HG03469 (cell line): ENCODE measurements around the gene NOXO1.

ENCODE experiments used
- ATAC-seq: cut with Tn5 transposase; IDR thresholded peaks from one replicate; pipeline ENCODE4 v1.9.1; 2021; ENCODE audit warnings: mild to moderate bottlenecking, moderate library complexity, moderate number of reproducible peaks; ENCODE audit not compliant: unreplicated experiment

The NOXO1 gene

DNA sequence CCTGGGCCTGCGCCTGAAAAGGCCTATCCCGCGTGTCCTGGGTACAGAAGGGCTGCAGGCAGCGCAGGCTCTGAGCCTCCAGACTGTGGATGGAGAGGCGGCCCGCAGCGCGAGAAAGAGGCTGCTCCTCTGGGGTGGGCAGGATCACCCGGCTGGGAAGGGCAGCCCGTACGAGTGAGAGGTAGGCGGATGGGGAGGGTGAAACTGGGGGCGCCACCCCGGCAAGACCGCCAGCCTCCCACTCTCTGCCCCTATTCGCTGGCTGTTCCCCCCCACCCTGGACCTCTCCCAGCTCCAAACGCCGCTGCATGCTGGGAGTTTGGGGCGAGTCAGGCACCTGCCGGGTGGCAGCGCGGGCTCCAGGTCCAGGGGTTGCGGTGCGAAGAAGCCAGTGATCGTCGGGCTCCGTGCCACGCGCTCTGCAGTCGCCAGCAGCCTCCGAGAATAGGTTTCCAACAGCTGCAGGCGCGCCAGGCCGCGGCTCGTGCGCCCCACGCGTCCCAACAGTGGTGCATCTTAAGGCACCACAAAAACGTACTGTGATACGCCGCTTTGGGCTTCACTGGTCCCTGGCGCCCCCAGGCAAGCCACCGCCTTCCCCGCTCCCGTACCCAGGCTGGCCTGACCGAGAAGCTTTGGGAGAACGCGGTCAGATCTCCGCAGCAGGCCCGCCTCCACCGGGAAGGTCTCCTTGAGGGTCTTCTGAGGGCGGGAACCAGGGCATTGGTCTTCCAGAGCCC lies 1.1 kb downstream of the NOXO1 start:
- no peak for ATAC-seq

GRCh38 chr16:1979271-1980029 lies 1.8 kb downstream of the NOXO1 start:
- no peak for ATAC-seq

GRCh38 chr16:1978476-1979120 lies 2.7 kb downstream of the NOXO1 start:
- no peak for ATAC-seq

- ATAC-seq: no peak
These were observed 3.4 kb downstream of the NOXO1 start for GRCh38 chr16:1977875-1978268.

GRCh38 chr16:1976951-1977874 lies 4.1 kb downstream of the NOXO1 start:
- ATAC-seq: no peak

GRCh38 chr16:1976216-1976520 lies 5.1 kb downstream of the NOXO1 start:
- ATAC-seq: no peak

DNA sequence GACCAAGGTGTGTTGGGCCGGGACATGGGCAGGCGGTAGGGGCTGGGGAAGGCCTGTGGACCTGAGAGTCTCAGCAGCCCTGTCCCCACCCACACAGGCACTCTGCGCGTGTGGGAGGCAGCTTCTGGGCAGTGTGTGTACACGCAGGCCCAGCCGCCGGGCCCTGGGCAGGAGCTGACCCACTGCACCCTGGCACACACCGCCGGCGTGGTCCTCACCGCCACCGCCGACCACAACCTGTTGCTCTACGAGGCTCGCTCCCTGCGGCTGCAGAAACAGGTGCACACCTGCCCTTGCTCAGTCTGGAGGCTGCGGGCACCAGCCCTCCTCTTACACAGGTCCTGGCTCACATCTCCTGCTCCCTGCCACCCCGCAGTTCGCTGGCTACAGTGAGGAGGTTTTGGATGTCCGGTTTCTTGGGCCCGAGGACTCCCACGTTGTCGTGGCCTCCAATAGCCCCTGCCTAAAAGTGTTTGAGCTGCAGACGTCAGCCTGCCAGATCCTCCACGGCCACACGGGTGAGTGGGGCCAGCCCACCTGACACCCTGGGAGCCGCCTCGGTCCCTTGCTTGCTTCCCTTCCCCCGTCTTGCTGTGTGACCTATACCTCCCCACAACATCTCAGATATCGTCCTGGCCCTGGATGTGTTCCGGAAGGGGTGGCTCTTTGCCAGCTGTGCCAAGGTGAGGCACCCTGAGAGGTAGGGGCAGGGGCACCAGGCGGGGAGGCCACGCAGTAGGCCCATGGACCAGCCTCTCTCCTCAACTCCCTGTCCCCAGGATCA lies 5.6 kb downstream of the NOXO1 start:
- no peak for ATAC-seq

DNA sequence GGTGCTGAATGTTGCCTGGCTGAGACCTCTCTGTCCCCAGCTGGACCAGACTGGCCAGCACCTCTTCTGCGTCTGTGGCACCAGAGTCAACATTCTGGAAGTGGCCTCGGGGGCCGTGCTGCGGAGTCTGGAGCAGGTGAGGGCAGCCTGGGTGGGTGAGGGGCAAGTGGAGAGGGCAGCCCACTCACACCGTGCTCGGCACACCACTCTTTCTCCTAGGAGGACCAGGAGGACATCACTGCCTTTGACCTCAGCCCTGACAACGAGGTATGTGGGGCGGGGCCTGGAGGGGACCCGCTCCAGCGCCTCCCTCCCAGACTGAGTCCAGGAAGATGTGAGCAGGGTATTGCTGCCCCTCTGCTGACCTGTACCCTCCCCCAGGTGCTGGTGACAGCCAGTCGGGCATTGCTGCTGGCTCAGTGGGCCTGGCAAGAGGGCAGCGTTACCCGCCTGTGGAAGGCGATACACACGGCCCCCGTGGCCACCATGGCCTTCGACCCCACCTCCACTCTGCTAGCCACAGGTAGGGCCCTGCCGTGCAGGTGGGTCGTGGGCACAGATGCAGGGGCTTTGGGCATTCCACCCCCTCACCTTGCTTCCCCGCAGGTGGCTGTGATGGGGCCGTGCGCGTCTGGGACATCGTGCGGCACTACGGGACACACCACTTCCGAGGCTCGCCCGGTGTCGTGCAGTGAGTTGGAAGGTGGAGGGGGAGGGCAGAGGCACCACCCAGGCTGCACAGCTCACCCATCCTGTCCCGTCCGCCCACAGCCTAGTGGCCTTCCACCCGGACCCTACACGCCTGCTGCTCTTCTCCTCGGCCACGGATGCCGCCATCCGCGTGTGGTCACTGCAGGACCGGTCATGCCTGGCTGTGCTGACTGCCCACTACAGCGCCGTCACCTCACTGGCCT lies 6.9 kb downstream of the NOXO1 start:
- no peak for ATAC-seq

GRCh38 chr16:1973461-1974156 lies 7.7 kb downstream of the NOXO1 start:
- ATAC-seq: no peak

DNA sequence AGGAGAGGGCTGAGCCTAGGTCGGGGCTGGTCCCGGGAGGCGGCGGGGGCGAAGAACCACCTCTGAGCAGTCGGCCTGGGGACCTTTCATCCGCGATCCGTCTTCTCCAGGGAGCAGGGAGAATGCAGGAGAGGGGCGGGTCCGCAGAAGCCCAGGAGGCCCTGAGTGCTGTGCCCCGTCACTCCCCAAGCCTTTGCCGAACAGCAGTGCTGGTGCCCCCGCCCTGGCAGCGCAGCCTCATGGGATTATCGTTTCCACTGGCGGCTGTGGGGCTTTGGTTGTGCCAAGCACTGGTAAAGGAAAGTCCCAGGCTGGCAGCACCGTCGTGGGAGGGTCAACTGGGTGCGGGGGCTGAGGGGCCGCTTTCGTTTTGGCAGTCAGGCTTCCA lies 8.8 kb downstream of the NOXO1 start:
- ATAC-seq: no peak

GRCh38 chr16:1971796-1972489 lies 9.3 kb downstream of the NOXO1 start, which contains the start of gene TBL3:
TBL3 (plus strand) TSS chr16:1972053; CDS start chr16:1972165, 112 bp downstream.
- peak; percentile 66 for ATAC-seq

GRCh38 chr16:1968146-1968953 lies 12.9 kb downstream of the NOXO1 start:
- no peak for ATAC-seq

DNA sequence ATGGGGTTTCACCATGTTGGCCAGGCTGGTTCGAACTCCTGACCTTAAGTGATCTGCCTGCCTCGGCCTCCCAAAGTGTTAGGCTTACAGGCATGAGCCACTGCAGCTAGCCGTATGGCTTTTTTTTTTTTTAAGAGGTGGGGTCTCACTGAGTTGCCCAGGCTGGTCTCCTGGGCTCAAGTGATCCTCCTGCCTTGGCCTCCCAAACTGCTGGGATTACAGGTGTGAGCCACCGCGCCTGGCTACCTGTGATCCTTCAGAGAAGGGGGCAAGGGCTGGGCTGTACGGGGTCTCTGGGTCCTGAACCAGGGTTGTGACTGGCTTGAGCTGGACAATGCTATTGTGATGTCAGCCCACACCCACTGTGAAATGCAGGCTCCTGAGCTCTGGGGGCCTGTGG lies 14.8 kb downstream of the NOXO1 start, which contains the start of gene RNF151:
RNF151 (plus strand) TSS at position 397 of the 400 bp plus-strand sequence. CDS start 26 bp downstream, outside the sequence.
- ATAC-seq: no peak

DNA sequence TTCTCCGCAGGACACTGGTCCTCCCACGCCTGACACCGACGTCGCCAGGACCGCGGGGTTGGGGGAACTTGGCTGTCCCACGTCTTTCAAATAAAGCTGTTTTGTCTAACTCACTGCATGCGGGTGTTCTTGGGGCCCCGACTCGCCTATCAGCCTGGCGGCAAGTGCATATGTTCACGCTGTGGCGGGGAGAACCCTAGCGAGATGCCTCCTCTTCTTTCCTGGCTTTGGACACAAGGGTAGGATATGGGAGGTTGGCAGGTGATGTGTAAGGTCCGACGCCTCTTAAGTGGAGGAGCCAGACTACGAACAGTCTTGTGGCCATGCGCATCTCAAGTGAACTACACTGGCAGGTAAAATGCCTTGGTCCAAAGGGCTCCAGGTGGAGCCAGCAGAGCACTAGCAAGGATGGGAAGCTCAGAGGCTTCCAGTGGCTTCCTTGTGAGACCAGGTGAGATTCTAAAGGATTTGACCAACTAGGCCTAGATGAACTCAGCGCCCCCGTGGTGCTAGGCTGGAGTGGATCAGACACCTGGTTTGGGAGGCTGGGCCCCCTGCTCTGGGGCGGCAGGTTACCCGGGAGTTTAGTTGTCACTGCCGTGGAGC lies 15.8 kb downstream of the NOXO1 start:
- no peak for ATAC-seq

DNA sequence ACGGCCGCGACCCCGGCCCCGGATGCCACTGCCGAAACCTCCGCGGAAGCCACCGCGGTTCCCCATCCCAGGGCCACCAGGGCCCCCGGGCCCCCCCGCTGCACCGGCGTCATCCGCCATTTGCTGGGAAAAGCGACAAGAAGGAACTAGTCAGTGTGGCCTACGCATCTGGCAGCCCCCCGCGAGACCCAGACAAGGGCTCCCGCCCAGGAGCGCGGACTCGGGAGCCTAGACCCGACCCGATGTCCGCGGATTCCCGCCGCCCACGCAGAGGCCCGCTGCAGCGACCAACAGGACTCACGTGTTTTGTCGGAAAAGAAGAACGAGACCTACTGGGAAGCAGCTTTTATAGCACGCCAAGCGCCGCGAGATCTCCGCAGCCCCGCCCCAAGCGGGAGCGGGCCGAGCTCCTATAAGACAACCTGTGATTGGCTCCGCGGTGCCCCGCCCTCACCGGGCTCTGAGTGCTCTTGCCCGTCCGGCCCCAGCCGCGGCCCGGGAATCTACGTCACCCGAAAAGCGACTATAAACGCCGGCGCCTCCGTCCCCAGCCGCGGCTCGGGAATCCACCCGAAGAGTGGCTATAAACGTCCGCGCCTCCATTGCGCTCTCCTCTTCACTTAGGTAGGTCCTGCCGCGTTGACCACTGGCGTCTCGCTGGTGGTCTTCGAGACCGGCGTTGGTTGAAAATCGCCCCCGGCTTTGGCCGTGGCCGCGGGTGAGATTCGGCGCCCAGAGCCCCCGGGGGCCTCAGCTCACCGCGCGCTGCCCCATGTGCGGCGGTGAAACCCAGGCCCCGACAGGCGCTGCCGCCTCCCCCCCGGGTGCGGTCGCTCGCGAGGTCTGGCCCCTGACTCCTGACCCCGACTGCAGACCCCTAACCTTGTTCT lies 16.5 kb downstream of the NOXO1 start, which contains the start of gene RPS2:
RPS2 (minus strand) TSS at position 321 of the 890 bp plus-strand sequence; CDS start at position 120, 201 bp downstream.
- ATAC-seq: peak; percentile 68
